Measurements from ENCODE around the gene ZFAND5. TPM values are rescaled to one million over a fixed set of nuclear protein-coding genes. Genes with fewer than 3 reads are reported as not detected.

The ZFAND5 gene
- polyA plus RNA-seq, 4 donors, result 197 to 231 (median 218) TPM

DNA sequence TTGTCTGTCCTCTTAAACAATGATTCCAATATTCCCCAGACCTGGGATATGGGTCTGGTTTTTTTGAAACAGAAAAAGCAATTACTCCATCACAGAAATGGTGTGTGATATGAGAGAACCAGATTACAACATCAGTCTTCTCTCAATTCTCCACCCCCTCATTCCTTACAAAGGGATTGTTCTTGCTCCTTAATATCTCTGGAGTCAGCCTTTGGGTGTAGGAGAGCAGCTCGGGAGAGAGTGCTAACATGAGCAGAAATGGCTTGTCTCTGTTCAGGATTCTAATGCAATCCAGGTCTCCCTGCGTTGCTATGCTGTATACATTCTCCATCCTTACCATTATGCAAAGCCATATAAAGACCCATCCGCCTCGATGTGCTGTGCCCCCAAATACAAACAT, 32.7 kb downstream of the ZFAND5 start:
- no peak for DNase-seq (ENCODE audit: low read depth in 4 of 4, low spot score in 3 of 4)

DNA sequence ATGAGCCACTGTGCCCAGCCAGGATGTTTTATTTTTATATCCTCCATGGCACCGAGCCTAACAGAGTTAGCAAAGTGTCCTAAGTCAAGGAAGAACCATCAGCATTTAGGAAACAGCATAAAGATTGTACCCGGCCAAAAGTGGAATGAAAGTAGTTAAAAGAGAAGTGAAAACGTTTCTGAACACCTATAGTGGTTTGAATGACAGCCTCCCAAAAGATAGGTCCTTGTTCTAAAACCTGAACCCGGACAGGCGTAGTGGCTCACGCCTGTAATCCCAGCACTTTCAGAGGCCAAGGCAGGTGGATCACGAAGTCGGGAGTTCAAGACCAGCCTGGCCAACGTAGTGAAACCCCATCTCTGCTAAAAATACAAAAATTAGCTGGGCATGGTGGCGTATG, 37.4 kb downstream of the ZFAND5 start:
- no peak for DNase-seq (ENCODE audit: low read depth in 4 of 4, low spot score in 3 of 4)

GRCh38 chr9:72326641-72327040, 38.4 kb downstream of the ZFAND5 start:
- no peak for DNase-seq (ENCODE audit: low read depth in 4 of 4, low spot score in 3 of 4)

GRCh38 chr9:72324974-72325373, 40.0 kb downstream of the ZFAND5 start:
- no peak for DNase-seq (ENCODE audit: low read depth in 4 of 4, low spot score in 3 of 4)

DNA sequence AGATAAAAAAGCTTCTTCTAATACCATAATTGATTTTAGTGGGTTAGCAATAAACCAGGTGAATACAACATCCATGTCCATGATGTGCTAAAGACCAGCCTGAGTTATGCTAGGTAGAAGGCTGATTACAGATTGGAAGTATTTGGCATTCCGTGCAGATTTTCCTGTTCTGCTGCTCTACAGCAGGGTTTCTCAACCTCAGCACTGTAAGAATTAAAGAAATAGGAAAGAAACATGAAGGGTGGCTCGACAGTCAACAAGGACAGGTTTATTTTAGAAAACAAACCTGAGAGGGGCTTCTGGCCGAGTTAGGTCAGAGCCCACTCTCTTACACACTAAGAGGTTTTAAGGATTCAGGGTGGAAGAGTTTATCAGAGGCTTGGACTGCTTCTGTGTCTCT, 42.3 kb downstream of the ZFAND5 start:
- no peak for DNase-seq (ENCODE audit: low read depth in 4 of 4, low spot score in 3 of 4)

GRCh38 chr9:72322259-72322658, 42.7 kb downstream of the ZFAND5 start:
- DNase-seq (ENCODE audit: low read depth in 4 of 4, low spot score in 3 of 4), result no peak

GRCh38 chr9:72315510-72316311, 49.3 kb downstream of the ZFAND5 start:
- peak in 1 of 4 donors; percentile 8 for DNase-seq (ENCODE audit: low read depth in 4 of 4, low spot score in 3 of 4)

DNA sequence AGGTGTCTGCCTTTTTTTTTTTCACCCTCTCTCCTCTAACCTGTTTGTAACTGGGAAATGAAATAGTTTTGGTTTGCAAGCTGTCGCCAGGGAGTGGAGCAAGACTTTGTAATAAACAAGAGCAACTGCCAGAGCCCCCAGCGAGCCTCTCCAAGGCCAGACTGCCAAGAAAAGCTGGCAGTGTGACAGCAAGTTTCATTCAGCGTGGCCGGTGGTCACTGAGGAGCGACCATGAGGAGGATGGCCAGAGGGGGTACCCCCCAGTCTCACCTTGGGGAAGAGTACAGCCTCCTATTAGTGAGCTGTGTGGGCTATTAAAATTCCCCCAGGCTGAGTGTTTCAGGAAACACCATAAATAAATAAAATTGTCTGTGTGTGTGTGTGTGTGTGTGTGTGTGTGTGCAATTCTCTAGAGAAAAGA, 49.9 kb downstream of the ZFAND5 start:
- DNase-seq (ENCODE audit: low read depth in 4 of 4, low spot score in 3 of 4), result peak in 1 of 4 donors; percentile 43

DNA sequence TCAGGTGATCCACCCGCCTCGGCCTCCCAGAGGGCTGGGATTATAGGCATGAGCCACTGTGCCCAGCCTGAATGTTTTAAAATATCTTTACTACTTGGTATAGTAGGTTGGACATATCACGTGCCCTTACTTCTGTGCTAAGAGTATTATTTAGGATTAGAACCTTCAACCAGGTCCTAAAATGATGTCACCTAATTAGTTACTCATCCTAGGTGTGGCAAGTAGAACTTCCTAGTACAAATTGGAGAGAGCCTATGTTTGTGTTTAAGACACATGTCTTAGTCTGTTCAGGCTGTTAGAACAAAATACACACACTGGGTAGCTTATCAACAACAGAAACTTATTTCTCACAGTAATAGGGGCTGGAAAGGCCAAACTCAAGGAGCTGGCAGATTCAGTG, 51.5 kb downstream of the ZFAND5 start:
- no peak for DNase-seq (ENCODE audit: low read depth in 4 of 4, low spot score in 3 of 4)

- DNase-seq (ENCODE audit: low read depth in 4 of 4, low spot score in 3 of 4), result no peak
Measured at GRCh38 chr9:72312386-72312987, 52.5 kb downstream of the ZFAND5 start.

DNA sequence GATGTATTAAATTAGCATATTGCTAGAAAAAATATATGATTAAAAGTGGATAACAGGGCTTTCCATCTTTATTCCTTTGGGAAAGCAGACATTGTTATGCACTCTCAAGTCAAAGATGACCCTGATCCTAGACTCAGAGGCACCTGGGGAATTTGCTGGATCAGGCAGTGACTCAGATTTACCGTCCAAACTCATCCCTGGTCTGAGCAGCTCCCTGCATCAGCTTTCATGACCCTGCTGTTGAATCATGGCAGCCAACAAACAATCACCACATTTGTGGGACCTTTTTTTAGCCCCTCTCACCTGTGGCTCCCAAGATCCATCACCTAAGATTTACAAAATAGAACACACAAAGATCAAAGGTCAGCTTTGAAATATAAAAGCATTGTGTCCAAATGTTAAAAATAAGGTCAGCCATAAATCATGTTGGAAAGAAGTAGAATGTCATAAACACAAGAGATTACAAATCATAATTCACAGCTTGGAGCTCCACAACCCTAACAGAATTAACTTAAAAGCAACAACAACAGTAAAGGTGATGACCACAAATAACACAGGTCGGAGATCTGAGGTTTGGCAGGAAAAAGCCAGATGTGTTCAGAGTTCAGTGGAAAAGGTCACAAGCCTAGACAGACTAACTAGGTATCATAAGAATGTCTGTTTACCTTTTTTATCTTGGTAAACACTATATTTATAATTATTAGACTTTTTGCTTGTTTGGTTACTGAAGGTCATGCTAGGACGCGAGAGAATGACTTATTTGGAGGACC, 55.5 kb downstream of the ZFAND5 start:
- no peak for DNase-seq (ENCODE audit: low read depth in 4 of 4, low spot score in 3 of 4)

DNA sequence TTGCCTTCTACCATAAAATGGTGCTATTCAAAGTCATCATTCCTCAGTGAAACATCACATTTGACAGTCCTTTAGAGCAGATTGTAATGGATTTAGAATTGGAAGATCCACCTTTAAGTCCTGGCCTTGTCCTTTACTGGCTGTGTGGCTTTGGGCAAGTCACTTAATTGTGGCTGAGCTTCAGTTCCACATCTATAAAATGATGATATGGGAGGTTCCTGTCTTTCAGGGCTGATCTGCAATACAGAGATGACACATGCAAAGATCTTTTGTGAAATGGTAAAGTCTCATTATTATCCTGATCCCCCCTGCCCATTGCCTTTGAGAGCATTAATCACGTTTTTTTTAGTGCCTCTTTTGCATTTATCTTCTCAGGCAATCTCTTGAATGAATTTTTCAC, 58.2 kb downstream of the ZFAND5 start:
- DNase-seq (ENCODE audit: low read depth in 4 of 4, low spot score in 3 of 4), result no peak

DNA sequence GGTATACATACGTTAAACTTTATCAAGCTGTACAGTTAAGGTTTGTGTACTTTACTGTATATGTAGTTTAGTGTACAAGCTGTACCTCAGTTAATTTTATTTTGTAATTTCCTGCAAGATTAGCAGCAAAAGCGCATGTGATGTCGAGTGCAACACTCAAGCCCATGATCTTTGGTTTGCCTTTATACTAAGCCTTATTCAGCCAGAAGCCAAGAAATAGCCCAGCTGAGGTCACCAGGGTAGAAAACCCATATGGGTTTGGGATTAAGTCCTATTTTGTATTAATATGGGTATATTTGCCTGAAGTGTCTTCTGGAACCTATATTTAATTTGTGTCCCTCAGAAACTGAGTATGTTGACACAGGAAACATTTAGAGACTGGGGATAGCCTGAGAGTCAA, 59.3 kb downstream of the ZFAND5 start:
- no peak for DNase-seq (ENCODE audit: low read depth in 4 of 4, low spot score in 3 of 4)

- DNase-seq (ENCODE audit: low read depth in 4 of 4, low spot score in 3 of 4), result peak in 2 of 4 donors; percentile 60 to 74
Measured at GRCh38 chr9:72305102-72305546, 59.9 kb downstream of the ZFAND5 start.

GRCh38 chr9:72304538-72304937, 60.5 kb downstream of the ZFAND5 start:
- no peak for DNase-seq (ENCODE audit: low read depth in 4 of 4, low spot score in 3 of 4)

Other genes starting within 250 kb of the ZFAND5 start
- gene GDA, start 215.8 kb downstream of the ZFAND5 start, polyA plus RNA-seq (ENCODE audit: insufficient read length in 4 of 4), result 10 to 100 TPM in 1 of 4 donors, 1 to 10 TPM in 1, under 1 TPM in 2; 0.23 to 14.4 (median 0.87) TPM
- 1 to 10 TPM in 1 of 4 donors, under 1 TPM in 3; 0.63 to 1.4 (median 0.88) TPM for gene TMC1, start 156.4 kb upstream of the ZFAND5 start, polyA plus RNA-seq (ENCODE audit: insufficient read length in 4 of 4)

All from left renal pelvis (tissue), 4 donors.